ENCODE data around the gene FGGY. TPM values are rescaled to one million over a fixed set of nuclear protein-coding genes. Genes with fewer than 3 reads are reported as not detected.

FGGY gene
- total RNA-seq, 1 experiment from 2014 or later: 6.4 TPM

DNA sequence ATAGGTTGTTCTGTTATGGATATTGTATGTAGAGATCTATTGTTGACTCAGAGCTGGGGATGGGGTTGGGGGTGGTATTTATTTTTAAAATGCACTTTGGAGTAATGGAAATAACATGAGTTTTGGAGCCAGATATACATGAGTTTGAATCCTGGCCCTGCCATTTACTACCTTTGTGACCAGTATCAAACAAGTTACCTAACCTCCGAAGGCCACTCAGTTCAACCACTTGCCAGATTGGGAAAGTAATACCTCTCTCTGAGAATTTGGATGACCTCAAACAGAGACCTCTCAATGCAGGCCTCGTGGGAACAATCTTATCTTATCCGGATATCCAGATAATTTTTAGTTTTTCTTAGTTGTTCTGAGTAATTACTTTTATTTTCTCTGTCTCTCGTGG, 181.0 kb downstream of the FGGY start:
- no peaks in the 10 kb centered on the region for H3K27me3 ChIP-seq (replicated peaks; ENCODE audit: control insufficient read depth, insufficient read depth, low read length)
- ChIA-PET CTCF (no interaction called here), POLR2A (no interaction called here)
- no peaks in the 10 kb centered on the region for H3K9me3 ChIP-seq
- Mint-ChIP-seq H3K36me3 (ENCODE audit: insufficient read depth, unreplicated experiment) (no peaks in the 10 kb centered on the region), H3K27ac (ENCODE audit: unreplicated experiment) (no peak overlapping the region), H3K9me3 (ENCODE audit: unreplicated experiment) (no peaks in the 10 kb centered on the region), H3K4me1 (ENCODE audit: low read depth, unreplicated experiment) (no peaks in the 10 kb centered on the region), H3K4me3 (ENCODE audit: unreplicated experiment) (no peak overlapping the region), H3K27me3 (ENCODE audit: insufficient read depth, unreplicated experiment) (no peaks in the 10 kb centered on the region)
- no peak overlapping the region for H3K4me3 ChIP-seq (ENCODE audit: low read depth, low read length)
- TF ChIP-seq, protein P1, sequence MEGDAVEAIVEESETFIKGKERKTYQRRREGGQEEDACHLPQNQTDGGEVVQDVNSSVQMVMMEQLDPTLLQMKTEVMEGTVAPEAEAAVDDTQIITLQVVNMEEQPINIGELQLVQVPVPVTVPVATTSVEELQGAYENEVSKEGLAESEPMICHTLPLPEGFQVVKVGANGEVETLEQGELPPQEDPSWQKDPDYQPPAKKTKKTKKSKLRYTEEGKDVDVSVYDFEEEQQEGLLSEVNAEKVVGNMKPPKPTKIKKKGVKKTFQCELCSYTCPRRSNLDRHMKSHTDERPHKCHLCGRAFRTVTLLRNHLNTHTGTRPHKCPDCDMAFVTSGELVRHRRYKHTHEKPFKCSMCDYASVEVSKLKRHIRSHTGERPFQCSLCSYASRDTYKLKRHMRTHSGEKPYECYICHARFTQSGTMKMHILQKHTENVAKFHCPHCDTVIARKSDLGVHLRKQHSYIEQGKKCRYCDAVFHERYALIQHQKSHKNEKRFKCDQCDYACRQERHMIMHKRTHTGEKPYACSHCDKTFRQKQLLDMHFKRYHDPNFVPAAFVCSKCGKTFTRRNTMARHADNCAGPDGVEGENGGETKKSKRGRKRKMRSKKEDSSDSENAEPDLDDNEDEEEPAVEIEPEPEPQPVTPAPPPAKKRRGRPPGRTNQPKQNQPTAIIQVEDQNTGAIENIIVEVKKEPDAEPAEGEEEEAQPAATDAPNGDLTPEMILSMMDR (IDR thresholded peaks at IDR 0.05; ENCODE audit: insufficient read depth in 1 of 2, low read depth in 1 of 2, low read length in 1 of 2, severe bottlenecking in 1 of 2, unreplicated experiment in 1 of 2): no peak
- BruUV-seq (replicated peaks): no TSS peak
- no peaks in the 10 kb centered on the region for H3K36me3 ChIP-seq (ENCODE audit: control insufficient read depth, insufficient read depth, low read length)
- H3K4me1 ChIP-seq: peaks cover 7% of the 10 kb centered on the region; the same call in 1 of the 2 replicates
- intact Hi-C loops (cut with micrococcal nuclease; ENCODE audit: unreplicated experiment): no loop called here
- DNase-seq: no peak

DNA sequence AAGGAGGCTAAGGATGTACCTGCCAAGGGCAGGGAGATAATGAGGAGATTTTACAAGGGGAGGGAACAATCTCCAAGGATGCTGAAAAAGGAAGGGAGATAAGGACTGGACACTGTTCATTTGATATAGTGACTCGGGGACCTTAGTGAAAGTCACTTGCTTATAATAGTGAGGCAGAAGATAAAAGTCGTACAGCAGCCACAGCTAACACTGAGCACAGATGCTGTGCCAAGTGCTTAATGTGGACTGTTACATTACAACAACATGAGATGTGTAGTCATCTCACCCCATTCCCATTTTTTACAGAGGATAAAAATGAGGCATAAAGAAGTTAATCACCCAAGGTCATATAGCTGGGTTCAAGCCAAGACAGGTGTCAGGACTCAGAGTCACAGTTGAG, 181.9 kb downstream of the FGGY start:
- intact Hi-C loops (cut with micrococcal nuclease; ENCODE audit: unreplicated experiment): no loop called here
- H3K4me3 Mint-ChIP-seq (ENCODE audit: unreplicated experiment): no peak overlapping the region
- DNase-seq: no peak
- no TSS peak for BruUV-seq (replicated peaks)
- Histone ChIP-seq H3K36me3 (ENCODE audit: control insufficient read depth, insufficient read depth, low read length) (no peaks in the 10 kb centered on the region), H3K27me3 (replicated peaks; ENCODE audit: control insufficient read depth, insufficient read depth, low read length) (no peaks in the 10 kb centered on the region), H3K4me1 (peaks cover 7% of the 10 kb centered on the region; the same call in 1 of the 2 replicates), H3K9me3 (no peaks in the 10 kb centered on the region), H3K4me3 (ENCODE audit: low read depth, low read length) (no peak overlapping the region)
- ChIA-PET CTCF (no interaction called here), POLR2A (no interaction called here)
- TF ChIP-seq, protein P1 (IDR thresholded peaks at IDR 0.05; ENCODE audit: insufficient read depth in 1 of 2, low read depth in 1 of 2, low read length in 1 of 2, severe bottlenecking in 1 of 2, unreplicated experiment in 1 of 2): no peak
- H3K36me3 Mint-ChIP-seq (ENCODE audit: insufficient read depth, unreplicated experiment): no peaks in the 10 kb centered on the region
- no peaks in the 10 kb centered on the region for H3K9me3 Mint-ChIP-seq (ENCODE audit: unreplicated experiment)
- H3K4me1 Mint-ChIP-seq (ENCODE audit: low read depth, unreplicated experiment): no peaks in the 10 kb centered on the region
- no peak overlapping the region for H3K27ac Mint-ChIP-seq (ENCODE audit: unreplicated experiment)
- H3K27me3 Mint-ChIP-seq (ENCODE audit: insufficient read depth, unreplicated experiment): no peaks in the 10 kb centered on the region

DNA sequence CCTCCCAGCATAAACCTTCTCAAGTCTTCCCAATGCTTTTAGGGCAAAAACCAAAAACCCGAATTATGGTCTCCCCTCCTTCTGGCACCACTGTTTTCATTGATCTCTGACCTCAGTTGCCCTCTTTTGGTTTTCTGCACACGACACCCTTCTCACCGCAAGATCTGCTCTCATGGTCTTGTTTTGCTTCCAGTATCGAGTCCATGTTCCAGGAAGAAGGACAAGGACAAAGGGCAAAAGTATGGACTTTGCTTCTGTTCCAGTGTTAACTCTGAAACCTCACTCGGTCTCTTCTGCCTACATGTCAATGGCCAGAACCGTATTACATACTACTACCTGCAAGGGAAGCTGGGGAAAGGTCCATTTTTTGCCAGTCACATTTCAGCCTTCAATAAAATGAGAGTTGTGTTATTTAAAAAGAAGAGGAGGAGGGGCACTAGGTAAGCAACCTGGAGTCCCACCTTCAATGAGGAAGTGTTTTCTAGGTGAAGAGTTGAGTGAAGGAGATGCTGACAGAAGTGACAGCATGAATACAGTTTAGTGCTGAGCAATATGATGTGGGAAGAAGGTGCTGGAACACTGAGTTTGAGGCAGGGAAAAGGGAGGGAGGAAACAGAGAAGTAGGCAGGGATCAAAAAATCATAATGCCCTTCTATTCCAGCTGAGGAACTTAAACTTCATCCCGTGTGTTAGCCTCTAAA, 183.4 kb downstream of the FGGY start:
- no peaks in the 10 kb centered on the region for H3K4me1 Mint-ChIP-seq (ENCODE audit: low read depth, unreplicated experiment)
- ChIA-PET CTCF (no interaction called here), POLR2A (no interaction called here)
- no peaks in the 10 kb centered on the region for H3K27me3 ChIP-seq (replicated peaks; ENCODE audit: control insufficient read depth, insufficient read depth, low read length)
- intact Hi-C loops (cut with micrococcal nuclease; ENCODE audit: unreplicated experiment): no loop called here
- BruUV-seq (replicated peaks): no TSS peak
- H3K9me3 Mint-ChIP-seq (ENCODE audit: unreplicated experiment): no peaks in the 10 kb centered on the region
- H3K27ac Mint-ChIP-seq (ENCODE audit: unreplicated experiment): no peak overlapping the region
- no peaks in the 10 kb centered on the region for H3K9me3 ChIP-seq
- TF ChIP-seq, protein P1 (IDR thresholded peaks at IDR 0.05; ENCODE audit: insufficient read depth in 1 of 2, low read depth in 1 of 2, low read length in 1 of 2, severe bottlenecking in 1 of 2, unreplicated experiment in 1 of 2): no peak
- no peaks in the 10 kb centered on the region for H3K36me3 ChIP-seq (ENCODE audit: control insufficient read depth, insufficient read depth, low read length)
- H3K27me3 Mint-ChIP-seq (ENCODE audit: insufficient read depth, unreplicated experiment): no peaks in the 10 kb centered on the region
- H3K4me1 ChIP-seq: no peaks in the 10 kb centered on the region
- DNase-seq: no peak
- no peak overlapping the region for H3K4me3 ChIP-seq (ENCODE audit: low read depth, low read length)
- H3K36me3 Mint-ChIP-seq (ENCODE audit: insufficient read depth, unreplicated experiment): no peaks in the 10 kb centered on the region
- H3K4me3 Mint-ChIP-seq (ENCODE audit: unreplicated experiment): no peak overlapping the region

All from Caco-2 (cell line).